K562 treated with DMSO at 1 percent for 12 hours (cell line): ENCODE data around the gene AIFM3. TPM values are rescaled to one million over a fixed set of nuclear protein-coding genes. Genes with fewer than 3 reads are reported as not detected.

Experiments
- total RNA-seq: library from RNA; unstranded; fragments of 300-600 nt; gene quantifications from 2 replicates; pipeline ENCODE4 v1.2.3, GENCODE V29; 2022; ENCODE audit not compliant: insufficient read depth

AIFM3 gene
- total RNA-seq = not detected in 2 replicates

GRCh38 chr22:20966883-20967696 is at the start of gene AIFM3:
Gene AIFM3 (plus strand): TSS chr22:20967255. CDS start chr22:20967945, 690 bp downstream.

GRCh38 chr22:20981787-20982562 is 14.9 kb downstream of the AIFM3 start, which contains the start of gene LZTR1:
Gene LZTR1 (plus strand): TSS chr22:20982297. CDS start chr22:20982372, 75 bp downstream.

GRCh38 chr22:21001601-21002325 is 34.7 kb downstream of the AIFM3 start, which contains the start of gene THAP7:
Gene THAP7 (minus strand): TSS chr22:21002118. CDS start chr22:21001911, 207 bp downstream.

GRCh38 chr22:21014726-21015465 is 47.8 kb downstream of the AIFM3 start, which contains the start of gene P2RX6:
Gene P2RX6 (plus strand): TSS chr22:21015165. CDS start chr22:21015175, 10 bp downstream.

Other genes with a start within 250 kb of the AIFM3 start
- gene SERPIND1, start 193.1 kb upstream of the AIFM3 start, total RNA-seq = not detected in 2 replicates
- gene PI4KA, start 108.4 kb upstream of the AIFM3 start, total RNA-seq = 121 and 259 TPM in 2 replicates
- 63.8 and 99.1 TPM in 2 replicates for gene SNAP29, start 108.2 kb upstream of the AIFM3 start, total RNA-seq
- 68.0 and 179 TPM in 2 replicates for gene CRKL, start 49.8 kb upstream of the AIFM3 start, total RNA-seq
- 35.9 and 64.3 TPM in 2 replicates for gene LZTR1, start 15.0 kb downstream of the AIFM3 start, total RNA-seq
- gene THAP7, start 34.9 kb downstream of the AIFM3 start, total RNA-seq = 171 and 193 TPM in 2 replicates
- 2.0 and 3.0 TPM in 2 replicates for gene P2RX6, start 47.9 kb downstream of the AIFM3 start, total RNA-seq
- gene SLC7A4, start 65.3 kb downstream of the AIFM3 start, total RNA-seq = not detected in 2 replicates
- gene LRRC74B, start 78.7 kb downstream of the AIFM3 start, total RNA-seq = not detected in 2 replicates